Immature natural killer cell (primary cell): ENCODE results near the gene CGB1. TPM values are rescaled to one million over a fixed set of nuclear protein-coding genes. Genes with fewer than 3 reads are reported as not detected.
"Not testable (repeated sequence)": the region's sequence is repeated elsewhere in the genome, so short reads cannot be mapped to it uniquely, and the experiment has no call there.

Source experiments
- DNase-seq, 3 donors: peaks; one replicate each; pipeline ENCODE4 v3.0.0; 2022; ENCODE audit warnings: mixed read lengths in 1 of 3
- H3K27ac Mint-ChIP-seq, 6 donors: one replicate each; pipeline ENCODE4 v1.8.0; 2020; ENCODE audit warnings: mixed read lengths in 6 of 6, mild to moderate bottlenecking in 5 of 6, inconsistent platforms in 4 of 6, moderate library complexity in 3 of 6
- H3K27me3 Mint-ChIP-seq, 3 donors: one replicate each; pipeline ENCODE4 v1.8.0; 2020 to 2021; ENCODE audit warnings: low read depth in 3 of 3, mild to moderate bottlenecking in 3 of 3, mixed read lengths in 3 of 3, moderate library complexity in 3 of 3, inconsistent platforms in 1 of 3
- H3K36me3 Mint-ChIP-seq, 3 donors: one replicate each; pipeline ENCODE4 v1.8.0; 2020; ENCODE audit warnings: mixed read lengths in 3 of 3, inconsistent platforms in 2 of 3, mild to moderate bottlenecking in 2 of 3
- H3K4me1 Mint-ChIP-seq, 2 donors: one replicate each; pipeline ENCODE4 v1.8.0; 2020; ENCODE audit warnings: inconsistent platforms in 2 of 2, mild to moderate bottlenecking in 2 of 2, mixed read lengths in 2 of 2, moderate library complexity in 1 of 2
- H3K4me3 Mint-ChIP-seq, 5 donors: one replicate each; pipeline ENCODE4 v1.8.0; 2020; ENCODE audit warnings: mild to moderate bottlenecking in 5 of 5, mixed read lengths in 5 of 5, inconsistent platforms in 3 of 5, moderate library complexity in 3 of 5
- H3K9me3 Mint-ChIP-seq, 6 donors: one replicate each; pipeline ENCODE4 v1.8.0; 2020; ENCODE audit warnings: mild to moderate bottlenecking in 6 of 6, mixed read lengths in 6 of 6, inconsistent platforms in 4 of 6, moderate library complexity in 3 of 6
- polyA plus RNA-seq, 3 donors: library from polyadenylated mRNA; unstranded; fragments of 300-500 nt; fragmentation: Illumina TruSeq; gene quantifications; one replicate each; pipeline ENCODE4 v1.2.3, GENCODE V29; 2021

CGB1 gene
- polyA plus RNA-seq, 3 donors from 2014 or later = not detected

GRCh38 chr19:49050376-49051033 is 13.8 kb upstream of the CGB1 start:
- not testable (repeated sequence) for H3K36me3 Mint-ChIP-seq, H3K27ac Mint-ChIP-seq, H3K9me3 Mint-ChIP-seq, DNase-seq, H3K4me3 Mint-ChIP-seq, H3K27me3 Mint-ChIP-seq, H3K4me1 Mint-ChIP-seq

- not testable (repeated sequence) for DNase-seq, H3K27ac Mint-ChIP-seq, H3K36me3 Mint-ChIP-seq, H3K9me3 Mint-ChIP-seq, H3K4me1 Mint-ChIP-seq, H3K27me3 Mint-ChIP-seq, H3K4me3 Mint-ChIP-seq
These were observed 13.1 kb upstream of the CGB1 start for GRCh38 chr19:49049834-49050233.

- not testable (repeated sequence) for H3K9me3 Mint-ChIP-seq, H3K27me3 Mint-ChIP-seq, H3K4me3 Mint-ChIP-seq, H3K27ac Mint-ChIP-seq, H3K4me1 Mint-ChIP-seq, DNase-seq, H3K36me3 Mint-ChIP-seq
These were observed 12.3 kb upstream of the CGB1 start, which contains the start of gene CGB8 for GRCh38 chr19:49049011-49049410. Gene CGB8 (minus strand): TSS chr19:49049111. CDS start chr19:49048739, 372 bp downstream.

- not testable (repeated sequence) for H3K27ac Mint-ChIP-seq, H3K9me3 Mint-ChIP-seq, H3K4me1 Mint-ChIP-seq, DNase-seq, H3K27me3 Mint-ChIP-seq, H3K36me3 Mint-ChIP-seq, H3K4me3 Mint-ChIP-seq
These were observed 6.9 kb upstream of the CGB1 start, which contains the start of gene CGB5 for GRCh38 chr19:49043548-49043947. Gene CGB5 (plus strand): TSS chr19:49043848. CDS start chr19:49044210, 362 bp downstream.

GRCh38 chr19:49042666-49043065 is 6.0 kb upstream of the CGB1 start:
- H3K9me3 Mint-ChIP-seq, H3K4me1 Mint-ChIP-seq, H3K4me3 Mint-ChIP-seq, H3K36me3 Mint-ChIP-seq, H3K27ac Mint-ChIP-seq, DNase-seq, H3K27me3 Mint-ChIP-seq: not testable (repeated sequence)

- no peaks in the 10 kb centered on the region for H3K4me1 Mint-ChIP-seq
- no peaks in the 10 kb centered on the region for H3K9me3 Mint-ChIP-seq
- DNase-seq = no peak
- no peak overlapping the region for H3K4me3 Mint-ChIP-seq
- H3K27me3 Mint-ChIP-seq = peaks cover 0 to 3% (median 0%) of the 10 kb centered on the region in 3 donors
- H3K36me3 Mint-ChIP-seq = no peaks in the 10 kb centered on the region
- no peak overlapping the region for H3K27ac Mint-ChIP-seq
These were observed 5.5 kb upstream of the CGB1 start for GRCh38 chr19:49042177-49042576.

GRCh38 chr19:49039736-49040135 is 3.0 kb upstream of the CGB1 start:
- DNase-seq, H3K4me1 Mint-ChIP-seq, H3K9me3 Mint-ChIP-seq, H3K4me3 Mint-ChIP-seq, H3K36me3 Mint-ChIP-seq, H3K27me3 Mint-ChIP-seq, H3K27ac Mint-ChIP-seq: not testable (repeated sequence)

GRCh38 chr19:49038557-49039276 is 2.0 kb upstream of the CGB1 start:
- not testable (repeated sequence) for H3K4me3 Mint-ChIP-seq, DNase-seq, H3K9me3 Mint-ChIP-seq, H3K36me3 Mint-ChIP-seq, H3K4me1 Mint-ChIP-seq, H3K27ac Mint-ChIP-seq, H3K27me3 Mint-ChIP-seq

- not testable (repeated sequence) for H3K4me1 Mint-ChIP-seq, H3K27ac Mint-ChIP-seq, H3K27me3 Mint-ChIP-seq, H3K9me3 Mint-ChIP-seq, DNase-seq, H3K4me3 Mint-ChIP-seq, H3K36me3 Mint-ChIP-seq
These were observed 1.4 kb upstream of the CGB1 start for GRCh38 chr19:49038111-49038510.

GRCh38 chr19:49031642-49032301 is 4.9 kb downstream of the CGB1 start, which contains the start of gene CGB2:
Gene CGB2 (plus strand): TSS chr19:49031890. CDS start chr19:49032096, 206 bp downstream.
- peak; percentile 25 to 39 (median 31) for DNase-seq
- H3K4me3 Mint-ChIP-seq, H3K9me3 Mint-ChIP-seq, H3K36me3 Mint-ChIP-seq, H3K27me3 Mint-ChIP-seq, H3K4me1 Mint-ChIP-seq: not testable (repeated sequence)
- peak within 1 kb of the TSS in 1 of 6 donors; percentile 4 for H3K27ac Mint-ChIP-seq

- H3K36me3 Mint-ChIP-seq, H3K27me3 Mint-ChIP-seq, DNase-seq, H3K4me1 Mint-ChIP-seq, H3K4me3 Mint-ChIP-seq, H3K9me3 Mint-ChIP-seq, H3K27ac Mint-ChIP-seq: not testable (repeated sequence)
These were observed 6.4 kb downstream of the CGB1 start for GRCh38 chr19:49030323-49030722.

GRCh38 chr19:49029749-49030148 is 6.9 kb downstream of the CGB1 start:
- not testable (repeated sequence) for H3K4me1 Mint-ChIP-seq, H3K36me3 Mint-ChIP-seq, DNase-seq, H3K27me3 Mint-ChIP-seq, H3K9me3 Mint-ChIP-seq, H3K4me3 Mint-ChIP-seq, H3K27ac Mint-ChIP-seq

- not testable (repeated sequence) for H3K4me1 Mint-ChIP-seq, H3K36me3 Mint-ChIP-seq, H3K9me3 Mint-ChIP-seq, H3K27me3 Mint-ChIP-seq, DNase-seq, H3K27ac Mint-ChIP-seq, H3K4me3 Mint-ChIP-seq
These were observed 8.0 kb downstream of the CGB1 start for GRCh38 chr19:49028686-49029085.

- not testable (repeated sequence) for H3K4me3 Mint-ChIP-seq, H3K27me3 Mint-ChIP-seq, H3K9me3 Mint-ChIP-seq, H3K36me3 Mint-ChIP-seq, H3K27ac Mint-ChIP-seq, DNase-seq, H3K4me1 Mint-ChIP-seq
These were observed 11.1 kb downstream of the CGB1 start for GRCh38 chr19:49025599-49025998.
